ENCODE measurements around the gene GLI1.
"Not testable (repeated sequence)": the region's sequence is repeated elsewhere in the genome, so short reads cannot be mapped to it uniquely, and the experiment has no call there.

Gene GLI1

GRCh38 chr12:57431654-57432188 lies 27.9 kb upstream of the GLI1 start:
- Mint-ChIP-seq H3K27ac (peak overlapping the region; percentile 97), H3K36me3 (ENCODE audit: low read depth) (peaks cover 3% of the 10 kb centered on the region), H3K9me3 (no peaks in the 10 kb centered on the region), H3K27me3 (ENCODE audit: low read depth) (no peaks in the 10 kb centered on the region), H3K4me3 (peak overlapping the region; percentile 86), H3K4me1 (ENCODE audit: low read depth) (peaks cover 25% of the 10 kb centered on the region)

- Mint-ChIP-seq H3K9me3 (no peaks in the 10 kb centered on the region), H3K4me3 (no peak overlapping the region), H3K4me1 (ENCODE audit: low read depth) (peaks cover 22% of the 10 kb centered on the region), H3K36me3 (ENCODE audit: low read depth) (peaks cover 3% of the 10 kb centered on the region), H3K27ac (no peak overlapping the region), H3K27me3 (ENCODE audit: low read depth) (peaks cover under 1% of the 10 kb centered on the region)
Measured at GRCh38 chr12:57433370-57433769, 26.2 kb upstream of the GLI1 start.

- Mint-ChIP-seq H3K36me3 (ENCODE audit: low read depth) (peaks cover 2% of the 10 kb centered on the region), H3K4me1 (ENCODE audit: low read depth) (peaks cover 16% of the 10 kb centered on the region), H3K27ac (peak within 1 kb of the TSS; percentile 60), H3K9me3 (no peaks in the 10 kb centered on the region), H3K4me3 (no peak within 1 kb of the TSS), H3K27me3 (ENCODE audit: low read depth) (peaks cover 6% of the 10 kb centered on the region)
Measured at GRCh38 chr12:57434517-57435223, 24.9 kb upstream of the GLI1 start, which contains the start of gene INHBC. Gene INHBC, plus strand, starts transcription at chr12:57434784. Its CDS starts 103 bp downstream, at chr12:57434887.

GRCh38 chr12:57435293-57435692 lies 24.3 kb upstream of the GLI1 start:
- Mint-ChIP-seq H3K36me3 (ENCODE audit: low read depth) (no peaks in the 10 kb centered on the region), H3K4me3 (no peak overlapping the region), H3K9me3 (no peaks in the 10 kb centered on the region), H3K27me3 (ENCODE audit: low read depth) (peaks cover 6% of the 10 kb centered on the region), H3K4me1 (ENCODE audit: low read depth) (peaks cover 14% of the 10 kb centered on the region), H3K27ac (peak overlapping the region; percentile 60)

- Mint-ChIP-seq H3K4me3 (no peak overlapping the region), H3K27ac (no peak overlapping the region), H3K27me3 (ENCODE audit: low read depth) (peaks cover 17% of the 10 kb centered on the region), H3K9me3 (peaks cover 10% of the 10 kb centered on the region), H3K4me1 (ENCODE audit: low read depth) (peaks cover 4% of the 10 kb centered on the region), H3K36me3 (ENCODE audit: low read depth) (peaks cover 3% of the 10 kb centered on the region)
Measured at GRCh38 chr12:57438400-57438799, 21.2 kb upstream of the GLI1 start.

- Mint-ChIP-seq H3K36me3 (ENCODE audit: low read depth) (peaks cover 3% of the 10 kb centered on the region), H3K4me1 (ENCODE audit: low read depth) (peaks cover 4% of the 10 kb centered on the region), H3K27ac (no peak overlapping the region), H3K9me3 (peaks cover 10% of the 10 kb centered on the region), H3K4me3 (no peak overlapping the region), H3K27me3 (ENCODE audit: low read depth) (peaks cover 17% of the 10 kb centered on the region)
Measured at GRCh38 chr12:57439762-57440266, 19.8 kb upstream of the GLI1 start.

GRCh38 chr12:57441393-57441792 lies 18.2 kb upstream of the GLI1 start:
- not testable (repeated sequence) for H3K36me3 Mint-ChIP-seq (ENCODE audit: low read depth); H3K4me3 Mint-ChIP-seq; H3K27ac Mint-ChIP-seq; H3K4me1 Mint-ChIP-seq (ENCODE audit: low read depth)
- H3K27me3 Mint-ChIP-seq (ENCODE audit: low read depth) = peaks cover 17% of the 10 kb centered on the region
- H3K9me3 Mint-ChIP-seq = peaks cover 10% of the 10 kb centered on the region

- H3K27me3 Mint-ChIP-seq (ENCODE audit: low read depth) = peaks cover 17% of the 10 kb centered on the region
- H3K4me1 Mint-ChIP-seq (ENCODE audit: low read depth) = no peaks in the 10 kb centered on the region
- peaks cover 10% of the 10 kb centered on the region for H3K9me3 Mint-ChIP-seq
- peaks cover 3% of the 10 kb centered on the region for H3K36me3 Mint-ChIP-seq (ENCODE audit: low read depth)
- no peak overlapping the region for H3K4me3 Mint-ChIP-seq
- no peak overlapping the region for H3K27ac Mint-ChIP-seq
Measured at GRCh38 chr12:57441846-57442427, 17.6 kb upstream of the GLI1 start.

- not testable (repeated sequence) for H3K4me1 Mint-ChIP-seq (ENCODE audit: low read depth); H3K4me3 Mint-ChIP-seq; H3K36me3 Mint-ChIP-seq (ENCODE audit: low read depth); H3K27ac Mint-ChIP-seq
- peaks cover 10% of the 10 kb centered on the region for H3K9me3 Mint-ChIP-seq
- peaks cover 11% of the 10 kb centered on the region for H3K27me3 Mint-ChIP-seq (ENCODE audit: low read depth)
Measured at GRCh38 chr12:57444337-57444736, 15.2 kb upstream of the GLI1 start.

GRCh38 chr12:57444744-57445143 lies 14.8 kb upstream of the GLI1 start:
- Mint-ChIP-seq H3K27ac (no peak overlapping the region), H3K27me3 (ENCODE audit: low read depth) (peaks cover 11% of the 10 kb centered on the region), H3K36me3 (ENCODE audit: low read depth) (peaks cover 3% of the 10 kb centered on the region), H3K4me1 (ENCODE audit: low read depth) (no peaks in the 10 kb centered on the region), H3K9me3 (peaks cover 10% of the 10 kb centered on the region), H3K4me3 (no peak overlapping the region)

- peaks cover 6% of the 10 kb centered on the region for H3K9me3 Mint-ChIP-seq
- H3K4me3 Mint-ChIP-seq = no peak overlapping the region
- no peak overlapping the region for H3K27ac Mint-ChIP-seq
- no peaks in the 10 kb centered on the region for H3K36me3 Mint-ChIP-seq (ENCODE audit: low read depth)
- no peaks in the 10 kb centered on the region for H3K4me1 Mint-ChIP-seq (ENCODE audit: low read depth)
- peaks cover 6% of the 10 kb centered on the region for H3K27me3 Mint-ChIP-seq (ENCODE audit: low read depth)
Measured at GRCh38 chr12:57446292-57446960, 13.2 kb upstream of the GLI1 start.

- Mint-ChIP-seq H3K9me3 (no peaks in the 10 kb centered on the region), H3K4me1 (ENCODE audit: low read depth) (no peaks in the 10 kb centered on the region), H3K4me3 (no peak overlapping the region), H3K27ac (no peak overlapping the region), H3K36me3 (ENCODE audit: low read depth) (no peaks in the 10 kb centered on the region), H3K27me3 (ENCODE audit: low read depth) (no peaks in the 10 kb centered on the region)
Measured at GRCh38 chr12:57448669-57449068, 10.9 kb upstream of the GLI1 start.

- no peaks in the 10 kb centered on the region for H3K27me3 Mint-ChIP-seq (ENCODE audit: low read depth)
- H3K27ac Mint-ChIP-seq = no peak overlapping the region
- no peaks in the 10 kb centered on the region for H3K36me3 Mint-ChIP-seq (ENCODE audit: low read depth)
- no peak overlapping the region for H3K4me3 Mint-ChIP-seq
- H3K9me3 Mint-ChIP-seq = no peaks in the 10 kb centered on the region
- no peaks in the 10 kb centered on the region for H3K4me1 Mint-ChIP-seq (ENCODE audit: low read depth)
Measured at GRCh38 chr12:57449375-57449774, 10.2 kb upstream of the GLI1 start.

GRCh38 chr12:57450057-57450456 lies 9.5 kb upstream of the GLI1 start:
- no peaks in the 10 kb centered on the region for H3K27me3 Mint-ChIP-seq (ENCODE audit: low read depth)
- no peak overlapping the region for H3K27ac Mint-ChIP-seq
- no peaks in the 10 kb centered on the region for H3K36me3 Mint-ChIP-seq (ENCODE audit: low read depth)
- H3K9me3 Mint-ChIP-seq = no peaks in the 10 kb centered on the region
- no peak overlapping the region for H3K4me3 Mint-ChIP-seq
- H3K4me1 Mint-ChIP-seq (ENCODE audit: low read depth) = no peaks in the 10 kb centered on the region

Measured in T-helper 1 cell treated with Interleukin-12 subunit alpha and Interleukin-12 subunit beta and Interleukin-4 antibody, amounts not matched to agents 30 μg/mL and 1 μg/mL, for 36 hours (primary cell).